GM19023 (cell line): ENCODE measurements around the gene ATXN7L2.

Source experiments
- ATAC-seq: cut with Tn5 transposase; IDR thresholded peaks from one replicate; pipeline ENCODE4 v1.9.1; 2021; ENCODE audit warnings: mild to moderate bottlenecking, moderate library complexity; ENCODE audit not compliant: unreplicated experiment

ATXN7L2 gene

DNA sequence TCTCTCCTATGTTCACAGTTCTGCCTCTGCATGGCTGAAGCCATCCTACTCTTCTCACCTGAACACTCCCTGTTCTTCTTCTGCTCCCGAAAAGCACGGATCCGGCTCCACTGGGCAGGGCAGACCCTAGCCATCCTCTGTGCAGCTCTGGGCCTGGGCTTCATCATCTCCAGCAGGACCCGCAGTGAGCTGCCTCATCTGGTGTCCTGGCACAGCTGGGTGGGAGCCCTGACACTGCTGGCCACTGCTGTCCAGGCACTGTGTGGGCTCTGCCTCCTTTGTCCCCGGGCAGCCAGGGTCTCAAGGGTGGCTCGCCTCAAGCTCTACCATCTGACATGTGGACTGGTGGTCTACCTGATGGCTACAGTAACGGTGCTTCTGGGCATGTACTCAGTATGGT is 12.0 kb downstream of the ATXN7L2 start:
- ATAC-seq = no peak

DNA sequence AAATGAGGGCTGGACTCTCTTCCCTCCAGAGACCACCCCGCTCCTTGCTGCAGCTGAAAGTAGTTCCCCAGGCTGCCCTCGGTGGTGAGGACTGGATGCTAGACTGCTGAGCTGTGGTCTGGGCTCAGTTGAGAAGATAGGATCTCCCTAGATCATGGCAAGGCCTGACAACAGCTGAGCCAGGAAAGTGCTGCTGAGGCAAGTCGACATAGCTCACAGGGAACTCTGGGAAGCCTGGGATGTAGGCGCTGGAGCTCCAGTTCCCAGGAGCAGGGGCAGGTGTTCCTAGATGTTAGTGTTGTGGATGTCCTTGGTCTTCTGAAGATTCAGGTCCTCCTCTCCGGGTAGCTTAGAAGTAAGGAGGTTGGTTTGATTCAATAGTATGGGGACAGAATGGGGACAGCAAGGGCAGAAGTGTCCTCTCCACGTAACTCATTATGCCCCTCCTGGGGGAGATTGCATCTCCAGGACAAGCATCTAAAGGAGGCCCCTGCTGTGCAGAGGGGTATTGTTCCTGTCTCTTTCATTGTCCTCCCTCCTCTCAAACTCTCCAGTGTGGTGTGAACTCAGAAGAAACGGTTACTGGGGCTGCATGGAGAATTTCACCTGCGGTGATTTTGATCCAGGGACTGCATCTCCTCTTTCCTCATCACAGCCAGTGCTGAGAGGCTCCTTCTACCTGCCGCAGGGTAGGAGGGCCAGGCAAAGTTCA is 13.9 kb downstream of the ATXN7L2 start:
- ATAC-seq = no peak

DNA sequence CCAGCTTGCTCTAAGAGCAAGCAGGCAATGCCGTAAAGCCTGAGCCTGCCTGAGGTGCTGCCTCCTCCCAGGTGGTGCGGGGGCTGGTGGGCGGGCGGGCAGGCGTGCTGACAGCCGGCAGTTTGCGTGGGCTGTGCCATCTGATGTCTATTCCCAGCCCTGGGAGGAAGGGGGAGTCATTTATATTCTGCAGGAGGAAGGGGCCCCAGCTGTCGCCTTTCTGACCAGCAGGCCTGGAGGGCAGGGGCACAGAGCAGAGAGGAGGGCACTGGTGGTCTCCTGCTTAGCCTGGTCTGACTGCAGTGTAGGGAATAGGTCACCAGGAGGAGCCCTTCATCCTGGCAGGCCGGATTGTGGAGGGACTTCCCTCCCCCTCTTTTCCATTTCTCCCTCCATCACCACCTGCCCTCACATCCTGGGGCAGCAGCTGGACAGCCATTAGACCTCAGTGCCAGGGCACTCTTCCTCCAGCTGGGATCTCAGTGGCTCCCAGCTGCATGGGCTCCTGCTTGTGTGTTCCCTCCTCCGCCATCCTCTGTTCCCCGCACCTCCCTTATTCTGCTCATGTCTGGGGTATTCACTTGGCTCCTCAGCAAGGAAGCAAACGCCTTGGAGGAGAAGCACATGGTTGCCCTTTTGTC is 14.6 kb downstream of the ATXN7L2 start:
- no peak for ATAC-seq

DNA sequence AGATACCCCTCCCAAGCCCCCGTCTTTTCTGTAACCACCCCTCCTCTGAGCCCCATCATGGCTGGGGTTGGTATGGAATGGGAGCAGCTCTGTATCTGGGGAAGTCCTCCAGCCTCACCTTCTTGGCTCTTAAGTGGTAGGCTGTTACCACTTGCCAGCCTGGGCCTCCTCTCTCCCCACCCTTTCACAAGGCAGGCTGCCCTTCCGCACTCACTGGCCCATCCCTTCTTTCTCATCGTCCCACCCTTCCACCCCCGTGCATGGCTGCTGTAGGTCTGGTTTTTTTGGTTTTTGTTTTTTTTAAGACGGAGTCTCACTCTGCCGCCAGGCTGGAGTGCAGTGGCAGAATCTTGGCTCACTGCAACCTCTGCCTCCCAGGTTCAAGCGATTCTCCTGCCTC is 15.4 kb downstream of the ATXN7L2 start:
- no peak for ATAC-seq

DNA sequence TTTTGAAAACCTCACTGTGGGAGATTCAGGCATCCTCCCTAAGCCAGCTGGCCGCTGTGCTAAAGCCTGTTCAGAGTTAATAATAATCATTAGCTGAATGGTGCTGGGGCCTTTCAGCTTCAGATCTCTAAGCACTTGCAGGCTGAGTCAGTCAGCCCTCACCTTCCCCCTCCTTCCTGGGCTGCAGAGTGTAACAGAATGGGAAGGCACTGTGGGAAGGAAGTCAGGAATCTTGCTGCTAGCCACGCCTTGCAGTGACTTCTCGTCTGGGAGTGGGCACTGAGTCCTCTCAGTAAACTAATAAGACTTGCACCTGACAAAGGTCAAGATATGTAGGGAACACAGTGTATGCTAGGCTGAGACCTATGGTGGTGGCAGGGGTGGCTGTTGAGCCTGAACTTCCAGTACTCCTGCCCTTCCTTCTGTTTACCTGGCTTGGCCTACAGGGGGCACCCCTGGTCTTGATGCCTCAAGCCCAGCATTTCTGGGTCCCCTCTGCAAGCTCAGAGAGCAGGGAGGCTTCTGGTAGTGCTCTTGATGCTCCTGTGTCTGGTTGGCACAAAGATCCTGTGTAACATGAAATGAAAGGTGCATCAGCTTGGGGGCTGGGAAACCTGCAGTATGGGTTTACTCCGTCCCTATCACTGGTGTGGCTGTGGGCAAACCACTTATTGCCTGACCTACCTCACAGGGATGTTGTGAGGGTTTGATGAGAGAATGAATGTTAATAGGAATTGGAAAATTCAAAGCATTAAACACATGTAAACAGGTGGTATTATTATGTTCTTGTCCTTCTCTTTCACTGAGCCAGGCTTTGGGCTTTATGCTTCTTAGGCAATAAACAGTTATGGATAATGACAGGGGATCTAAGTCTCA is 16.2 kb downstream of the ATXN7L2 start:
- no peak for ATAC-seq

DNA sequence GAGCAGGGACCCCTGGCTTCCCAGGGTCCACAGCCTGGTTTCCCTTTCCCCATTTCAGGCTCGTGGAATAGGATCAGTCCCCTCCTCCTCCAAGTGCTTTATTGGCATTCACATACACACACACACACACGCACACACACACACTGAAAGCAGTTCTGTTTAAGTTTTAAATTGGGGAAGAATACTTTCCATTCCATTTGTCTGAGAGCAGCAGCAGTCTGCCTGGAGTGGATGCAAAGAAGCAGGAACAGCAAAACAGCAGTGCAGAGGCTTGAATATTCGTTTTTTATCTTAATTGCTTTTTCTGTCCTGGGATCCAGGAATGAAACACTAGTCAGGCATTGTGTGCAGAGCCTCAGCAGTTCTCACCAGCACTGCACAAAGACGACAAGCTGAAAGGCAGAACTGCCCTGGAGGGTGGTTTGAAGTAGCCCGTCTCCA is 17.3 kb downstream of the ATXN7L2 start:
- no peak for ATAC-seq

DNA sequence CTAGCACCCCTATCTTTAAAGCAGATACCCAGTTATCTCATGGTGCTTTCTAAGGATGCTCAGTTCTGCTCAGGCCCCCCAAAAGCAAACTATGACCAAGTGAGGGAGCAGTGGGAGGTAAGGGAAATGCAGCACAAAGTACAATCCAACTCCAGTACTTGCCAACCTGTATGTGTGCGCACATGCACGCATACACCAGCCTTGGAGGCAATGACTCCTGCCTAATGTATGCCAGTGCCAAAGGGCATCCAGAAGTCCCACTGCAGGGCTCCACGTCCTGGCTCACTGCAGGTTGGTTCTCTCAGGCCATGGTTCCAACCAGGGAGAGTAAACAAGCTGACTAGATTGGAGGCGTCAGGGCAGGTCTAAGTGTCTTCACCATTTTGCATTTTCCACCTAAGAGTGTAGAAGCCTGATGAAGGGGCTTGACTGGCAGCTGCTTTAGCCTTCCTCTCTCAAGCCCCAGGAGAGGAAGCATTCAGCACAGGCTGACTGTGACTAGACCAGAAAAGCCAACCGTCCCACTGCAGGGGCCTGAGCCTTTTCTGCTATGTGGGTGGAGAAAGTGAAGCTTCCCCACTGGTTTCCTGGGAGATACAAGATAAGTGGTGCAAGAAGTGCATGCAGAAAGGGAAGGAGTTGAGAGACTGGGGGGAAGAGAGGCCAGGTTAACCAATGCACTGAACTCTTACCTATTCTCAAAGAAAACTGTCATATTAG is 18.1 kb downstream of the ATXN7L2 start:
- ATAC-seq = no peak

DNA sequence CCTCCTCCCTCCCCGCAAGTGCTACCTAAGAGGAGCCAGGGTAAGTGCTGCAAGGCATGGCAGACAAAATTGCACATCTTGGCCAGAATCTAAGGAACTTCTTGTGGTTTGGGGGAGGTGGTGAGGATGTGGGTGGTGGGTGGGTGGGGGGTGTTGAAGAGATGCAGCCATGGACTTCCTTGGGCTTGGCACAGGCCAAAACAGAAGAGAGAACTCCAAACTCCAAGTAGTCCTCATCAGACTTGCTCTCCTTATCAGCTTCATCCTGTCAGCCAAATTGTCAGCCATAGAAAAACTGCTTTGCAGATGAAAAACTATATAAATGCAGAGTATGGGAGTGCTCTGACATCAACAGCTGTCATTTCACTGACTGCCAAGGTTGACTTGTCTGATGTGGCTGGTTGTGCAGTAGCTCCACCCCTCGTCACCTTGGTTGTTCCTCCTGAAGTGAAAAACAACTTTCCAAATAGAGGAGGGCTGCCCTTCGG is 18.7 kb downstream of the ATXN7L2 start:
- no peak for ATAC-seq

DNA sequence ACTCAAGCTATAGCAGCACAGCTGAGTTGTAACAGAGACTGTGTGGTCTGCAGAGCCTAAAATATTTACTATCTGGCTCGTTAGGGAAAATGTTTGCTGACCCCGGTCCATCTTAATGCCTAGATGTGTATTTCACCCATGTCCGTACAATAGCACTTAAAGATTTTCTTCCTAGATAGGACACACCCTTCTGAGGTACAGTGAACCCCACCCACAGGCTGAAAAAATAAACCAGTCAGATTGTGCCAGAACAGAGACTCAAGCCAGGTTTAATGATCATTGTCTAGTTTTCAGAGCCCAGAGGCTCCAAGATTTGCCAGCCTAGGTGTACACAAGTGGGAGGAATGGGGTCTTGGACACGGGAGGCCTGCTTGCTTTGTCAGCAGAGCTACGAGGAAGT is 20.2 kb downstream of the ATXN7L2 start:
- ATAC-seq = no peak

DNA sequence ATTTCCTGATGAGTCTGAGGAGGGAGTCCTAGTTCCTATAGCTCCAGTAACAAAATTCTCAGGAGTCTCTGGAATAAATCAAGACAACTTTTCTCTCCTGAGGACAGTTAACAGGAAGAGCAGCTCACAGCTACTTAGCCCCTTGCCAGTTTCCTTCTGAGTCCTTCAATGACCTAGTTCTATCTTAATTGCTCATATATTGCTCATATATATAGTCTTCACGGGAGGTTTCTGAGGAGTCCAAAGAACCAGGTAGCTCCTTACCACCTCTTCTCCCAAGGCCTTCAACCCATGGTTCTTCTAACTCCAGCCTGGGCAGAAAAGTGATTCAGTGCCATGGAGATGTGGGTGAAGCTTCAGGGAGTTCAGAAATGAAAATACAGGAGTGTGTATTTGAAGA is 21.3 kb downstream of the ATXN7L2 start:
- ATAC-seq = no peak

DNA sequence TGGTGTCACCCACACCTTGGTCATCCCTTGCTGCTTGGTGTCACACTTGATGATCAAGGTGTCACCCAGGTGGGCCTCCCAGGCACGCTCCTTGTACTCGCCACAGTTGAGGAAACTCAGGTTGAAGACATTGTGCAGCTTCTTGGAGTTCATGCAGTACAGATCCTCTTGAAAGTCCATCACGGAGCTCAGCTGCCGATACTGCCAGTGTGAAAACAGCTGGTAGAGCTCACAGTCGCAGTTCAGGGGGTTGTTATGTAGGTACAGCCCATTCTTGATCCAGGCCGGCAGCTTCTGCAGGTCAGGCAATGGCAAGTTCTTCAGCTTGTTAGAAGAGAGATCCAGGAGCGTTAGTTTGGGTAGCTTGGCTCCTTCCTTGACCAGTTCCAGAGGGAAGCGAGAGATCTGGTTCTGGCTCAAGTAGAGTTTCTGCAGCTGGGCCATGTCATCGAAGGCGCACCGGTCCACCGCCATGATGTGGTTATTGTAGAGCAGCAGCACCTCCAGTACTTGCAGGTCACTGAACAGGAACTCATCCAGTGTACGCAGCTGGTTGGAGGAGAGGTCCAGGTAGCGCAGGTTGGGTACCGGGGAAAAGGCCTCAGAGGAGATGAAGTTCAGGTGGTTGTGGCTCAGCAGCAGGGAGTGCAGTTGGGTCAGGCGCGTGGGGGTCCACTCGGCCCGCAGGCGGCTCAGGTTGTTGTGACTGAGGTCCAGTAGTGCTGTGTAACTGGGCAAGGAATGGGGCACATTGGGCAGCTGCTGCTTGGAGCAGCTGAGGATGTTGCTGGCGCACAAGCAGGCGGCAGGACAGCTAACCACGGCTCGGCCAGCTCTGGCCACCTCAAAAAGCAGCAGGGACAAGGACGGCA is 24.5 kb downstream of the ATXN7L2 start:
- no peak for ATAC-seq

DNA sequence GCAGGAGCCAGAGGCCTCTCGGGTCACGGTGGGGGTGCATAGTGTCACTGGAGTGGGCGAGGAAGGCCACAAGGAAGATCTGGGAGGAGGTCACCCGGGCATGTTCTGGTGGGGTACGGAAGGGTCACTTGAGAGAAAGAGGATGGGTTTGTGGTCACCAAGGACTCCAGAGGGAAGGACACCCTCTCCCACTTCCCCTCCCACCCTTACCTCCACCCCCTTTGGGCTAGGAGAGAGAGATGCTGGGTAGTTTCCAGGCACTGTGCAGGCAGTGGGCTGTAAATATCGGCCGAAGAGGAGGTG is 25.1 kb downstream of the ATXN7L2 start:
- no peak for ATAC-seq

DNA sequence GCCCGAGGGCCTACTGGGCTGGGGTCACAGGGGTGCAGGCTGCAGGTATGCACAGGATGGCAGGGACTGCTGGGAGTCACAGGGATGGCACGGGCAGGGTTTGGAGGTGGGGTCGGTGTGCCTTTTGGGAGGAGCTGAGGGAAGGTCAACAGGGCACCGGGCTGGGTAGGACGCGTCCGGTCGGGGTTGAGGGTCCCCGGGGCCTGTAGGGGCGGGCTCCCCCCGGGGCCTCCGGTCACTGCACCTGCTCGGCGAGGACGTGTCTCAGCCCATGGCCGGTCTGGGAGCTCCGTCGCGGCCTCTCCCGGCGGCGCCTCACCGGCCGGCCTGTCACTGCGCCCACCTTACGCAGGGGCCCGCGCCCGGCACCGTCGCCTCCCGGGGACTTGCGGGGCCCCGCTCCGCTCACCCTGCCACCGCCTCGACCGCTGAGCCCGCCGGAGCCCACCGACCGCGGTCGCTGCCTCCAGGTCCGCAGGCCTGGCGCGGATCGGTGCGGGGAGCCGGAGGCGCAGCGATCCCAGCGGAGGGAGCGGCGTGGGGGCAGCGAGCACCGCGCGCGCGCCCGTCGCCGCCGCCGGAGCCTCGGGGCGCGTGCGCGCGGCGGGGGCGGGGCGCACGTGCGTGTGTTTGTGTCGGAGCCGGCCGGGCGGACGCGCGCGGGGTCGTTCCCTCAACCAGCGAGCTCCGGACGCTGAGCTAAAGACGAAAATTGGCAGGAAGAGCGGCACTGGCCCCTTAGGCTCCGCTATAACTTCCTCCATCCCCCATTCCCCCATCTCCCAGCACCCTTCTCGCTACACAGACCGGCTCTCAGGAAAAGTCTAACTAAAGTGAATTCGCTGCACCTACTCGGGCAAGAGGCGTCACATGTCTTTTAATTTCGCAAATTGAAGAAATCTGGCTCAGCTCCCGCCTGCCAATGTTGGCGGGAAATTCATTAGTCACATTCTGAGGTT is 25.8 kb downstream of the ATXN7L2 start, which contains the start of gene AMIGO1:
AMIGO1 (minus strand) TSS at position 552 of the 959 bp plus-strand sequence. CDS start 815 bp downstream, outside the sequence.
- peak; percentile 55 for ATAC-seq

DNA sequence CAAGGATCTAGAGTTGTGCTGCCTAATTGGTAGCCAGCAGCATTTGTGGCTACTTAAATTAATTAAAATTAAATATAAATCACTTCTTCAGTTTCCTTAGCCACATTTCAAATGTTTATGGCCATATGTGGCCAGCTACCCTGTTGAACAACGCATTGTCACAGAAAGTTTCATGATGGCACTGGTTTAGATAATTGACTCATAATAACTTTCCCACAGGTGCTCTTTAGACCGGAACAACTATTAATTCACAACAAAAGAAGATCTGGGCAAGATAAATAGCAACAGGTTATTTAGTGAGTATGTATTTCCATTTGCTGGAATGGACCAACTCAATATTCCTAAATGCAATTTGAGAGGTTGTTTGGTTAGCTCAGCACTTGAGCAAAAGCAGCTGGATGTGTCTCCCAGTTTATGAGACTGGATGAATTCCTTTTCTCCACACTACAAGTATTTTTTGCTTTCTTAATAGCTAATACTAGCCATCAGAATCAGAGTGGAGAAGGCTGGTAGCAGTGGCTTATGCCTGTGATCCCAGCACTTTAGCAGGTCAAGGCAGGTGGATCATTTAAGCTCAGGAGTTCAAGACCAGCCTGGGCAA is 29.5 kb downstream of the ATXN7L2 start:
- ATAC-seq = no peak

DNA sequence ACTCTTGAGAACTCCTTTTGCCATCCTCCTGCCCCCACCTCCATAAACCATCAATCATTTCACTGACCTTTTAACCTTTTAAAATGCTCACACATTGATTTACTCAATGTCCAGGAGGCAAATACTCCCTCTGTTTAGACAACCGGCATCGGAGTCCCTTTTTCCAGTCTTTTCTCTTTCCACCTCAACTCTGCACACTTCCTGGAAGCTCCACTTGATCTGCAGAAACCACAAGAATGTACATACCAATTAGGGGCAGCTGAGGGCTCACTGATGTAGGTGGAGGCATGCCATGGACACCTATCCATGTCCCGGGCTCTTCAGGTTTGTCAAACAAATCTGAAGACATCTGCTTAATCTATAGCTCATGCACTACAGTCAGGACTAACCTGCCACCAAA is 31.1 kb downstream of the ATXN7L2 start:
- ATAC-seq = no peak

DNA sequence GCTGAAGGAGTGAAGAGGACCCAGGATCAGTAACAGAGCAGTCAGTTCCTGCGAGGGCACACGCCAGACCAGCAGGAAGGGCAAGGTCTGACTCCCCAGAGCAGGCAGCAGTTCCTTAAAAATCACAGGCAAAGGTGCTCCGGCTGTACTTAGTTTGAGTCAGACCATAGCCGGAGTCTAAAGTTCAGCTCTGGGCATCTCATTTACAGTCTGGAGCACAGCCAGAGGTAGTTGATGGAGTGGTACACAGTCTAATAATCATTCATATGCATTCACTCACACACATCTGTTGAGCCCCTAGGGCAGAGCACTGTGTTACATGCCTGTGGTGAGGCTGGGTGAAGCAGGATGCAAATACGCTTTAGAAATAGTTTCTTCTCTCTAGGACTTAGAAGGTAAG is 33.2 kb downstream of the ATXN7L2 start:
- no peak for ATAC-seq

DNA sequence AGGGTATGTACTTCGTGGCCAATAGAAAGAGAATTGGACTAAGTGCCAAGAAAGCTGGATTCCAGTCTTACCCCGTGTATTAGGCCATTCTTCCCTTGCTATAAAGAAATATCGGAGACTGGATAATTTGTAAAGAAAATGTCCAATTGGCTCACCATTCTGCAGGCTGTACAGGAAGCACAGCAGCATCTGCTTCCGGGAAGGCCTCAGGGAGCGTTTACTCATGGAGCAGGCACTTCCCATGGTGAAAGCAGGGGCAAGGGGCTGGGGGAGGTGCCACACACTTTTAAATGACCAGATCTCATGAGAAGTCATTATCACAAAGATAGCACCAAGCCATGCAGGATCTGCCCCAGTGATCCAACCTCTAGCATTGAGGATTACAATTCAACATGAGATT is 33.6 kb downstream of the ATXN7L2 start:
- ATAC-seq = no peak
